BE2C (cell line): ENCODE measurements around the gene ZNF236.

Experiments used
- DNase-seq: peaks from one replicate; pipeline ENCODE4 v3.0.0-alpha.2; 2020
- H3K27me3 ChIP-seq: fragments of 250-450 bp; sonication (Bioruptor Pico); 2 replicates; pipeline ENCODE4 v1.5.1; 2020; ENCODE audit warnings: mild to moderate bottlenecking
- H3K36me3 ChIP-seq: fragments of 250-450 bp; sonication (Bioruptor Pico); 2 replicates; pipeline ENCODE4 v1.5.1; 2020; ENCODE audit warnings: mild to moderate bottlenecking
- H3K4me1 ChIP-seq: fragments of 250-450 bp; sonication (Bioruptor Pico); 2 replicates; pipeline ENCODE4 v1.5.1; 2020
- H3K4me3 ChIP-seq: 2 replicates; pipeline ENCODE4 v1.5.1; 2011; ENCODE audit warnings: low read depth, low read length
- H3K9me3 ChIP-seq: fragments of 250-450 bp; sonication (Bioruptor Pico); 2 replicates; pipeline ENCODE4 v1.5.1; 2020
- CTCF ChIP-seq: IDR thresholded peaks from 2 replicates; pipeline ENCODE4 v1.5.1; 2012; ENCODE audit warnings: mild to moderate bottlenecking, low read depth, low read length

Gene ZNF236

GRCh38 chr18:76823587-76824011 lies 1.2 kb downstream of the ZNF236 start:
- no peak for DNase-seq
- no peak for TF ChIP-seq CTCF
- H3K9me3 ChIP-seq, result no peaks in the 10 kb centered on the region
- no peaks in the 10 kb centered on the region for H3K27me3 ChIP-seq
- H3K4me3 ChIP-seq, result peak overlapping the region; percentile 56
- H3K36me3 ChIP-seq, result no peaks in the 10 kb centered on the region
- H3K4me1 ChIP-seq, result no peaks in the 10 kb centered on the region

DNA sequence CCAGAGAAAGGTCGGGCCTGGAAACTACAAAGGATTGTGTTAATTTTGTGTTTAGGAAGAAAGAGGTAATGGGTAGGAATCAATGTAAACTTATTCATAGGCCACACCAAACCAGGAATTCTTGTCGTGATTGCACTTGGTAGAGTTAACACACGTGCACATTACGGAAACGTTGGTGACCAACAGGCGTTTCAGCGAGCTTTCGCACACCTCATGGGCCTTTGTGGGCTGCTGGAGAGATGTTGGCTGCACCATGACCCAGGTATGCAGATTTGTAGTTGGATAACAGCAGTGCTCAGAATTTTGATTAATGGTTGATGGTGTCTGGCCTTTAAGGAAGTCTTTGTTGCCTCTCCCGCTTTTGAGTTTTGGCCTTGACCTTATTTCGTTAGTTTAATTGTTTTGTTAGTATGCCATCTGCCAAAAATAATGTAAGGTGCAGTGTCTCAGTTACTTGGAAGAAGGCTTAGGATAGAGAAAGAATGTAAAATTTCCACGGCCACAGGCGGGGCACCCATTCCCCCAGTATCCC lies 1.9 kb downstream of the ZNF236 start:
- no peak for TF ChIP-seq CTCF
- DNase-seq, result no peak
- no peaks in the 10 kb centered on the region for H3K27me3 ChIP-seq
- H3K9me3 ChIP-seq, result no peaks in the 10 kb centered on the region
- H3K4me3 ChIP-seq, result no peak overlapping the region
- H3K4me1 ChIP-seq, result no peaks in the 10 kb centered on the region
- no peaks in the 10 kb centered on the region for H3K36me3 ChIP-seq

GRCh38 chr18:76824754-76825153 lies 2.4 kb downstream of the ZNF236 start:
- DNase-seq, result no peak
- H3K4me3 ChIP-seq, result no peak overlapping the region
- H3K4me1 ChIP-seq, result no peaks in the 10 kb centered on the region

GRCh38 chr18:76827205-76828200 lies 5.1 kb downstream of the ZNF236 start:
- Histone ChIP-seq H3K9me3 (no peaks in the 10 kb centered on the region), H3K4me1 (no peaks in the 10 kb centered on the region), H3K36me3 (no peaks in the 10 kb centered on the region), H3K27me3 (no peaks in the 10 kb centered on the region), H3K4me3 (no peak overlapping the region)
- no peak for TF ChIP-seq CTCF
- DNase-seq, result no peak

More at GRCh38 chr18:76824754-76825153, 2.4 kb downstream of the ZNF236 start:
- H3K9me3 ChIP-seq, result no peaks in the 10 kb centered on the region
- H3K27me3 ChIP-seq, result no peaks in the 10 kb centered on the region
- no peaks in the 10 kb centered on the region for H3K36me3 ChIP-seq
- TF ChIP-seq CTCF, result no peak

DNA sequence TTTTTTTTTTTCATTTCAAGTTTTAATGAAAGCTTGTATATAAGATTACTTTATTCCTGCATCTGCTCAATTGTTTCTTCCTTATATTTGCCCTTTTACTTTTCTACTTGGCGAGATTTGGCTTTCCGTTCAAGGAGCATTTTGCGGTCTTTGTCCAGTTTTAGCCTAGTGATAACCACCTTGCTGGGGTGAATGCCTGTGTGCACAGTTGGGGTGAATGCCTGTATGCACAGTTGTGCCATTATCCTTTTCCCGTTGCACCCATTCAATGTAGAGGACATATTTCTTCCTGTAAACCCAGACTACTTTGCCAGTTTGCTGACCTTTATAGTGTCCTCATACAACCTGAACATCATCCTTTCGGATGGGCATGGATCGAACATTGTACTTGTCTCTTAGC lies 12.0 kb downstream of the ZNF236 start:
- H3K4me3 ChIP-seq, result no peak overlapping the region

More for the DNA sequence above, 12.0 kb downstream of the ZNF236 start:
- DNase-seq, result no peak
- Histone ChIP-seq H3K9me3 (no peaks in the 10 kb centered on the region), H3K27me3 (no peaks in the 10 kb centered on the region), H3K4me1 (no peaks in the 10 kb centered on the region; the same call in 1 of the 2 replicates), H3K36me3 (no peaks in the 10 kb centered on the region)
- TF ChIP-seq CTCF, result no peak
